22Rv1 (cell line): ENCODE data around the gene ZNF280D.

ENCODE experiments used
- H3K27ac ChIP-seq: fragments of 450-650 bp; 2 replicates; pipeline ENCODE4 v1.5.1; 2017
- ZFX ChIP-seq: fragments of 450-650 bp; IDR thresholded peaks from 2 replicates; pipeline ENCODE4 v1.6.1; 2017; ENCODE audit warnings: antibody characterized with exemption, borderline replicate concordance
- TF ChIP-seq, protein P1 (sequence below): fragments of 450-650 bp; IDR thresholded peaks from 2 replicates; pipeline ENCODE4 v1.5.1; 2017; ENCODE audit warnings: mild to moderate bottlenecking

Gene ZNF280D

GRCh38 chr15:56613811-56614210 is 119.5 kb downstream of the ZNF280D start:
- TF ChIP-seq, protein P1, sequence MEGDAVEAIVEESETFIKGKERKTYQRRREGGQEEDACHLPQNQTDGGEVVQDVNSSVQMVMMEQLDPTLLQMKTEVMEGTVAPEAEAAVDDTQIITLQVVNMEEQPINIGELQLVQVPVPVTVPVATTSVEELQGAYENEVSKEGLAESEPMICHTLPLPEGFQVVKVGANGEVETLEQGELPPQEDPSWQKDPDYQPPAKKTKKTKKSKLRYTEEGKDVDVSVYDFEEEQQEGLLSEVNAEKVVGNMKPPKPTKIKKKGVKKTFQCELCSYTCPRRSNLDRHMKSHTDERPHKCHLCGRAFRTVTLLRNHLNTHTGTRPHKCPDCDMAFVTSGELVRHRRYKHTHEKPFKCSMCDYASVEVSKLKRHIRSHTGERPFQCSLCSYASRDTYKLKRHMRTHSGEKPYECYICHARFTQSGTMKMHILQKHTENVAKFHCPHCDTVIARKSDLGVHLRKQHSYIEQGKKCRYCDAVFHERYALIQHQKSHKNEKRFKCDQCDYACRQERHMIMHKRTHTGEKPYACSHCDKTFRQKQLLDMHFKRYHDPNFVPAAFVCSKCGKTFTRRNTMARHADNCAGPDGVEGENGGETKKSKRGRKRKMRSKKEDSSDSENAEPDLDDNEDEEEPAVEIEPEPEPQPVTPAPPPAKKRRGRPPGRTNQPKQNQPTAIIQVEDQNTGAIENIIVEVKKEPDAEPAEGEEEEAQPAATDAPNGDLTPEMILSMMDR = no peak
- TF ChIP-seq ZFX = no peak
- H3K27ac ChIP-seq = no peak overlapping the region

DNA sequence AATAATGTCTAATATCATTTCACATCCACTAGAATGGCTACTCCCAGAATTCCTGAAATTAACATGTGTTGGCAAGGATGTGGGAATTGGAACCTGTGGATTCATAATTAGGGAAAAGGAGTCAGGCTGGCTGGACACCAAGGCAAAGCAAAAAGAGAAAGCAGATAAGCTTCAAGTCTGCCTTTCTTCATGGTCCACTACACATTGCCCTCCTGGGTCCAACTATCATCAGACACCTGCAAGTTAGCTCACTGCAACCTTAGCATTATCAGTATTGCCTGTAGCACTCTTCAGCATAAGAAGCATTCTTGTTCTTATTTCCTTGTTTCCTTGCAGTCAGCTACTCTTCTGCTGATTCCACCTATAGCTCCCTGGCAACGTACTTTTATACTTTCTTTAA is 124.3 kb downstream of the ZNF280D start:
- TF ChIP-seq, protein P1 = no peak
- no peak for TF ChIP-seq ZFX
- no peak overlapping the region for H3K27ac ChIP-seq

- no peak overlapping the region for H3K27ac ChIP-seq
- TF ChIP-seq, protein P1 = no peak
- TF ChIP-seq ZFX = no peak
Measured at GRCh38 chr15:56608140-56608778, 125.0 kb downstream of the ZNF280D start.

- H3K27ac ChIP-seq = no peak overlapping the region
- TF ChIP-seq ZFX = no peak
- TF ChIP-seq, protein P1 = no peak
Measured at GRCh38 chr15:56602253-56602652, 131.1 kb downstream of the ZNF280D start.

DNA sequence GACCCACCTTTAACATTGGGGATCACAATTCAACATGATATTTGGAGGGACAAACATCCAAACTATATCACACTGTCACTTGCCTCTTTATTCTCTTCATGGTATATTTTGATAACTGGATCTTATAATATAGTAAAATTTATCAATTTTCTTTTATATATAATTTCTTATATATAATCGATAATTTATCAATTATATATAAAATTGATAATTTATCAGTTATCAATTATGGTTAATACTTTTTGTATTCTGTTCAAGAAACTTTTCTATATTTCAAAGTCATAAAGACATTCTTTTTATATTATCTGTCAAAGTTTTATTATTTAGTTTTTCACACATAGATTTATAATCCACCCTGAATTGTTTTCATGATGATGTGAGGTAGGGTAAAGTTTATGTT is 132.9 kb downstream of the ZNF280D start:
- no peak overlapping the region for H3K27ac ChIP-seq
- TF ChIP-seq, protein P1 = no peak
- no peak for TF ChIP-seq ZFX

GRCh38 chr15:56598991-56599390 is 134.3 kb downstream of the ZNF280D start:
- TF ChIP-seq ZFX = no peak
- TF ChIP-seq, protein P1 = no peak
- no peak overlapping the region for H3K27ac ChIP-seq

- TF ChIP-seq, protein P1 = no peak
- TF ChIP-seq ZFX = no peak
- no peak overlapping the region for H3K27ac ChIP-seq
Measured at GRCh38 chr15:56587686-56588085, 145.6 kb downstream of the ZNF280D start.
